Neuron (in vitro differentiated cells): ENCODE data around the gene GRXCR2.
"Not testable (repeated sequence)": the region's sequence is repeated elsewhere in the genome, so short reads cannot be mapped to it uniquely, and the experiment has no call there.

Experiments
- H2AFZ ChIP-seq: one replicate; pipeline ENCODE4 v1.6.1; 2013; ENCODE audit warnings: low read depth, mild to moderate bottlenecking, inconsistent platforms, low read length, moderate library complexity
- H3K27me3 ChIP-seq: one replicate; pipeline ENCODE4 v1.6.1; 2013; ENCODE audit warnings: low read length; ENCODE audit not compliant: insufficient read depth
- H3K36me3 ChIP-seq: one replicate; pipeline ENCODE4 v1.6.1; 2013; ENCODE audit warnings: low read length; ENCODE audit not compliant: insufficient read depth
- H3K4me1 ChIP-seq: one replicate; pipeline ENCODE4 v1.6.1; 2013; ENCODE audit warnings: low read length; ENCODE audit not compliant: insufficient read depth
- H3K4me3 ChIP-seq: 2 replicates; pipeline ENCODE4 v1.5.1; 2013; ENCODE audit warnings: mild to moderate bottlenecking, low read length, moderate library complexity
- H3K9me3 ChIP-seq: one replicate; pipeline ENCODE4 v1.6.1; 2013; ENCODE audit warnings: low read length

Gene GRXCR2

GRCh38 chr5:145841299-145841698, 31.5 kb downstream of the GRXCR2 start:
- H3K27me3 ChIP-seq, result peaks cover 11% of the 10 kb centered on the region
- no peaks in the 10 kb centered on the region for H3K36me3 ChIP-seq
- no peaks in the 10 kb centered on the region for H3K4me1 ChIP-seq
- no peaks in the 10 kb centered on the region for H3K9me3 ChIP-seq
- H2AFZ ChIP-seq, result no peak overlapping the region
- H3K4me3 ChIP-seq, result no peak overlapping the region

GRCh38 chr5:145840458-145841132, 32.2 kb downstream of the GRXCR2 start:
- Histone ChIP-seq H3K4me1 (no peaks in the 10 kb centered on the region), H3K36me3 (no peaks in the 10 kb centered on the region), H2AFZ (no peak overlapping the region), H3K4me3 (no peak overlapping the region), H3K9me3 (no peaks in the 10 kb centered on the region), H3K27me3 (peaks cover 11% of the 10 kb centered on the region)

GRCh38 chr5:145838276-145838675, 34.5 kb downstream of the GRXCR2 start:
- Histone ChIP-seq H3K36me3 (no peaks in the 10 kb centered on the region), H3K27me3 (peaks cover 18% of the 10 kb centered on the region), H2AFZ (no peak overlapping the region), H3K4me1 (no peaks in the 10 kb centered on the region), H3K4me3 (no peak overlapping the region), H3K9me3 (no peaks in the 10 kb centered on the region)

GRCh38 chr5:145836241-145836640, 36.6 kb downstream of the GRXCR2 start:
- H3K36me3 ChIP-seq, H2AFZ ChIP-seq, H3K4me1 ChIP-seq, H3K4me3 ChIP-seq, H3K9me3 ChIP-seq: not testable (repeated sequence)
- H3K27me3 ChIP-seq, result peaks cover 18% of the 10 kb centered on the region

- no peaks in the 10 kb centered on the region for H3K4me1 ChIP-seq
- H2AFZ ChIP-seq, result peak overlapping the region; percentile 83
- H3K36me3 ChIP-seq, result no peaks in the 10 kb centered on the region
- H3K4me3 ChIP-seq, result peak overlapping the region; percentile 42
- no peaks in the 10 kb centered on the region for H3K9me3 ChIP-seq
- peaks cover 18% of the 10 kb centered on the region for H3K27me3 ChIP-seq
Measured at GRCh38 chr5:145835848-145836239, 37.0 kb downstream of the GRXCR2 start.

GRCh38 chr5:145834917-145835847, 37.6 kb downstream of the GRXCR2 start, which contains the start of gene PRELID2:
Gene PRELID2 (minus strand): TSS chr5:145835342. CDS start chr5:145835251, 91 bp downstream.
- peak within 1 kb of the TSS; percentile 83 for H2AFZ ChIP-seq
- H3K4me3 ChIP-seq, result peak within 1 kb of the TSS; percentile 42
- H3K9me3 ChIP-seq, result no peaks in the 10 kb centered on the region
- H3K36me3 ChIP-seq, result no peaks in the 10 kb centered on the region
- no peaks in the 10 kb centered on the region for H3K4me1 ChIP-seq
- peaks cover 14% of the 10 kb centered on the region for H3K27me3 ChIP-seq

- Histone ChIP-seq H3K9me3 (no peaks in the 10 kb centered on the region), H3K27me3 (peaks cover 13% of the 10 kb centered on the region), H3K4me1 (no peaks in the 10 kb centered on the region), H3K4me3 (peak overlapping the region; percentile 42), H3K36me3 (no peaks in the 10 kb centered on the region), H2AFZ (peak overlapping the region; percentile 83)
Measured at GRCh38 chr5:145834554-145834916, 38.3 kb downstream of the GRXCR2 start.

GRCh38 chr5:145833631-145834200, 39.1 kb downstream of the GRXCR2 start:
- no peaks in the 10 kb centered on the region for H3K4me1 ChIP-seq
- no peaks in the 10 kb centered on the region for H3K9me3 ChIP-seq
- H3K36me3 ChIP-seq, result no peaks in the 10 kb centered on the region
- no peak overlapping the region for H2AFZ ChIP-seq
- H3K4me3 ChIP-seq, result no peak overlapping the region
- peaks cover 7% of the 10 kb centered on the region for H3K27me3 ChIP-seq

- no peaks in the 10 kb centered on the region for H3K4me1 ChIP-seq
- no peak overlapping the region for H3K4me3 ChIP-seq
- H3K9me3 ChIP-seq, result no peaks in the 10 kb centered on the region
- H3K36me3 ChIP-seq, result no peaks in the 10 kb centered on the region
- H3K27me3 ChIP-seq, result peaks cover 7% of the 10 kb centered on the region
- H2AFZ ChIP-seq, result no peak overlapping the region
Measured at GRCh38 chr5:145830594-145830993, 42.2 kb downstream of the GRXCR2 start.

- Histone ChIP-seq H3K27me3 (peaks cover 1% of the 10 kb centered on the region), H3K4me3 (no peak overlapping the region), H3K4me1 (no peaks in the 10 kb centered on the region), H3K36me3 (no peaks in the 10 kb centered on the region), H3K9me3 (no peaks in the 10 kb centered on the region), H2AFZ (no peak overlapping the region)
Measured at GRCh38 chr5:145829708-145830361, 43.0 kb downstream of the GRXCR2 start.

- no peaks in the 10 kb centered on the region for H3K4me1 ChIP-seq
- H3K27me3 ChIP-seq, result no peaks in the 10 kb centered on the region
- H3K4me3 ChIP-seq, result no peak overlapping the region
- H2AFZ ChIP-seq, result no peak overlapping the region
- H3K36me3 ChIP-seq, result no peaks in the 10 kb centered on the region
- H3K9me3 ChIP-seq, result no peaks in the 10 kb centered on the region
Measured at GRCh38 chr5:145826895-145827674, 45.7 kb downstream of the GRXCR2 start.

GRCh38 chr5:145825751-145826180, 47.0 kb downstream of the GRXCR2 start:
- Histone ChIP-seq H3K4me1 (no peaks in the 10 kb centered on the region), H2AFZ (no peak overlapping the region), H3K27me3 (no peaks in the 10 kb centered on the region), H3K36me3 (no peaks in the 10 kb centered on the region), H3K9me3 (no peaks in the 10 kb centered on the region), H3K4me3 (no peak overlapping the region)
